GM10266 (cell line): Measurements from ENCODE around the gene LCN10.

ENCODE experiments used
- DNase-seq: peaks from one replicate; pipeline ENCODE4 v3.0.0; 2012; ENCODE audit errors: extremely low spot score
- TF ChIP-seq, protein P1 (sequence below): IDR thresholded peaks from 2 replicates; pipeline ENCODE4 v1.5.1; 2012; ENCODE audit warnings: mild to moderate bottlenecking, low read depth; ENCODE audit not compliant: control insufficient read depth, insufficient read depth; ENCODE audit errors: missing control alignments

The LCN10 gene

DNA sequence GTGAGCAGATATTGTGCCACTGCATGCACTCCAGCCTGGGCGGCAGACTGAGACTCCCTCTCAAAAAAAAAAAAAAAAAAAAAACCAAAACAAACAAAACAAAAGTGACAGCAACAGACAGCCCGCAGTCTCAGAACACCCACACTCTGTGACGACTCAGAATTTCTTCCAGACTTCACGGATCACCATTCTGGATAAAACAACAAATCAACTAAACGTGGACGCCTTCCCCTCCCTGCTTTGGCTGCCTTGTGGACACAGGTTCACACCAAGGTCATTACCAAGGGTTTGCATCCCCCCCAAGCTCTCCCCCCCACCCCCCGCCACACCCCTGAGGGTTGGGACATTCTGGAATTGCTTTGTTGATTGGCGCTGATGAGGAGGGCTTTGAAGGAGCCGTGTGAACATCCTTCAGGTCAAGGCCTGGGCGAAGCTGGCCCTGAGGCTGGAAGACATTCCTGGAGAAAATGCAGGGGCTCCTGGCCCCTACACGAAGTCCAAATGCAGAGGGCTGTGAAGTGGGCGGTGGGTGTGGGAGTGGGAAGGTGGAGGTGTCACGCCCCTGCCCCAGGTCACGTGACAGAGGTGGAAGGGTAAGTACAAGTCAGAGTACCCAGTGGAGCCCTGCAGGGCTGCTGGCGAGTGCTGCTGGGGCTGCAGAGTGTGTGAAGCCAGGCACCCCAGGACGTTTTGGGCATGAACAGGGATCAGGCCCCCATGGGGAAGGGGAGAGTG lies 10.1 kb downstream of the LCN10 start:
- TF ChIP-seq, protein P1, sequence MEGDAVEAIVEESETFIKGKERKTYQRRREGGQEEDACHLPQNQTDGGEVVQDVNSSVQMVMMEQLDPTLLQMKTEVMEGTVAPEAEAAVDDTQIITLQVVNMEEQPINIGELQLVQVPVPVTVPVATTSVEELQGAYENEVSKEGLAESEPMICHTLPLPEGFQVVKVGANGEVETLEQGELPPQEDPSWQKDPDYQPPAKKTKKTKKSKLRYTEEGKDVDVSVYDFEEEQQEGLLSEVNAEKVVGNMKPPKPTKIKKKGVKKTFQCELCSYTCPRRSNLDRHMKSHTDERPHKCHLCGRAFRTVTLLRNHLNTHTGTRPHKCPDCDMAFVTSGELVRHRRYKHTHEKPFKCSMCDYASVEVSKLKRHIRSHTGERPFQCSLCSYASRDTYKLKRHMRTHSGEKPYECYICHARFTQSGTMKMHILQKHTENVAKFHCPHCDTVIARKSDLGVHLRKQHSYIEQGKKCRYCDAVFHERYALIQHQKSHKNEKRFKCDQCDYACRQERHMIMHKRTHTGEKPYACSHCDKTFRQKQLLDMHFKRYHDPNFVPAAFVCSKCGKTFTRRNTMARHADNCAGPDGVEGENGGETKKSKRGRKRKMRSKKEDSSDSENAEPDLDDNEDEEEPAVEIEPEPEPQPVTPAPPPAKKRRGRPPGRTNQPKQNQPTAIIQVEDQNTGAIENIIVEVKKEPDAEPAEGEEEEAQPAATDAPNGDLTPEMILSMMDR: no peak
- no peak for DNase-seq

DNA sequence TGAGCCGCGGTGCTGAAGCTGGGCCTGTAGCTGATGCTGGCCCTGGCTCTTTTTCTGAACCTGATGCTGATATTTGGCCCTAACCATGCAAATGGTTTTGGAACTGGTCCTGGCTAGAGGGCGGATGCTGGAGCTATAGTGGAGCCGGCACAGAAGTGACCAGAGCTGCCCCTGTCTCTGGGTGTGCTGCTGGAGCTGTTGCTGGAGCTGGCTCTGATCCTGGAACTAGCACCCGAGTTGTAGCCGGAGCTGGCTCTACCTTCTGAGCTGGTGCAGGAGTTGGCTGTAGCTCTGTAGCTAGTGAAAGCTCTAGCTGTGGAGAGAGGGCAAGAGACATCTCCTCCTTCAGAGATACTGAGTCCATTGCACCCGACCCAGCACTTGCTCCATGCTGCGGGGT lies 12.8 kb downstream of the LCN10 start:
- no peak for DNase-seq
- TF ChIP-seq, protein P1: no peak

DNA sequence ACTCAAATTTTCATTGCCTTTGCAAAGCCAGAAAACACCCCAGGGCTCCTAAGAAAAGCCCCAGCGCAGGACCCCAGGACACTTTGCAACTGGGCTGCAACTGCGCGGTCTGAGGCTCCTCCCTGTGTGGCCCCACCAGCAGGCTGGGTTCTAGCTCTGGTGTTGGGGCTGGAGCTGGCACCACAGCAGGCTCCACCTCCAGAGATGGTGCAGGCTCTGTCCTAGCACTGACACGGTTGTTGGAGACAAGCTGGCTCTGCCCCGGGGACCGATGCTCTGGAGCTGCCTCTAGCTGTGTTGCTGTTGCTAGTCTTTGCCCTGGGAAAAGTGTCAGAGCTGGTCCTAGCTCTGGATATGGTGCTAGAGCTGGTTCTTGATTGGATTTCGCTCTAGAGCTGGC lies 13.6 kb downstream of the LCN10 start:
- TF ChIP-seq, protein P1: no peak
- DNase-seq: no peak

DNA sequence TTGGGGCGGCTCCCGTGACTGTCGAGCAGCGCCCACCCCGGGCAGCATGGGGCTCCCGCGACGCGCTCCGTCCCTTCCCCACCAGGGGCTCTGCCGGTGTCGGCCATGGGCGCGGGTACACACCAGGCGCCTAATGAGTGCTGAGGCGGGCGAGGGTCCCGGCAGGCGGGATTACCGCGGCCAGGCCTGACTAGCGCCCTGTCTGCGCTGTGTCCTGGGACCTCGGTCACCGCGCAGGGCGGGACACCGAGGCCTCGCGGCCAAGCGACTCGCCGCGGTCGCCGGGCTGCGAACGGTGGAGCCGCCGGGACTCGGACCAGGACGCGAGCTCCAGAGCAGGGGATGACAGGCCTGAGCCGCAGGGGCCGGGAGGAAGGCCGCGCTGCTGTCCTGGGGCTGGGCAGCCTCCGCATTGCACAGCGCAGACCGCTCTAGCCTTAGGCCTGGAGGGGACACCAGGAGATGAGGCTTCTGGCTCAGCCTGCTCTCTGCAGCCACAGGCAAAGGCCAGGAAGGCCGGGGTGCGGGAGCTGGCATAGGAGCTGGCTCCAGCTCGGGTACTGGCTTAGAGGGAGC lies 14.1 kb downstream of the LCN10 start:
- TF ChIP-seq, protein P1: no peak
- DNase-seq: no peak

DNA sequence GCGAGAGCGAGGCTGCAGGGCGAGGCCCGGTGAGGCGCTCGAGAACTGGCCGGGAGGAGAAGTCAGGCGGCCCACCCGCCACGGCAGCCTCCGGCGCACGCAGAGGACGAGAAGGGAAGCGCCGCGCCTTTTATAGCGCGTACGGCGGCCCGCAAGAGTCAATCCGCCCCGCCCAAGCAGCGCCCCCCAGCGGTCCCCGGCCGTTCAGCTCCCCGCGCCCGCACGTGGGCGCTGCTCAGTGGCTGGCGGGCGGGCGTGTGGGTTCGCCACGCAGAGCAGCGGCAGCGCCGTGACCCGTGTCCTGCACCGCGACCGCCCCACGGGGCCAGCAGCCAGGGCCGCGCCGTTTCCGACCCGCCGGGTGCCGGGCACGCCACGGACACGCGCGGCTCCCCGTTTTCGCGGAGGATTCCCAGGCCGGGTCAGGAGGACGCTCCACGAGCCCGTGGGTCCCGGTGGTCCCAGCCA lies 14.6 kb downstream of the LCN10 start:
- DNase-seq: peak; percentile 99
- TF ChIP-seq, protein P1: peak; percentile 99

DNA sequence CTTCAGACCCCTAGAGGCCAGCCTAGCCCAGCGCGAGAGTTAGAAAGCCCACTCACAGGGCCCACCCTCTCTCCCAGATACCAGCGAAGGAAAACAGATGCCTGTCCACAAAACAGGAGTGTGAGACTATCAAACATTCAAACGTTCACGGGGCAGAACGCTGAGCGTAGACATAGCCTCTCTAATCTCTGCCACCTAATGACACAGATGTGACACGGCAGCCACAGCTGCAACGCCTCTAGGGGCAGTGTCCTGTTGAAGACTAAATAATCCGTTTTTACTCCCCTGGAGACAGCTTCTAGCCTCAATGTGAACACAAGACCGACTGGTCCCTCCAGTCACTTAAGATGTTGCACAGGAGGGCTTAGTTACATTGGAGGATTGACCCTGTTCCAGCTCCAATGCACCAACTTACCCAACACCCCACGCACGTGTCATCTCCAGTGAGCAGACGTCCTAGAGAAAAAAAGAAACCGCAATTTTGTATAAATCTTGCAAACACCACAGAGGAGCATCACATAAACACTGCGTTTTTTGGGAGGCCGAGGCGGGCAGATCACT lies 16.0 kb downstream of the LCN10 start:
- DNase-seq: peak; percentile 83
- TF ChIP-seq, protein P1: peak; percentile 82

DNA sequence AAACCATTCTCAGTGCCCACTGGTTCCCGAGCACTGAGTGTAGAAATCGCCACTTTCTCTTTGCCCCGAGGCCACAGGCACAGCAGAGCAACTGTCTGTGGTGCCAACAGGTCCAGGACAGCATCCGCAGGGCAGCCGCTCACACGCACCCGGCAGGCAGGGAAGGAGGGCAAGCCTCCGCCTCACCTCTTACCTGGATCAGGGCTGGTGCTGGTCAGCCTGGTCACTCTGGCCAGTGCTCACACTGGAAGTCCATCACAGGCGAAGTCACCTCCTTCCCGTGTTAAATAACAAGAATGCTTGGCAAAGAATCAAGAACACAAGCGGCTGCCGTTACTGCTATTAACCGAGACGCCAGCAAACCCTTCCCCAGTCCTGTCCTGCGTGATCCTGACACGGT lies 16.6 kb downstream of the LCN10 start:
- DNase-seq: no peak
- TF ChIP-seq, protein P1: no peak
